ENCODE data around the gene RFX1.
"Not testable (repeated sequence)": the region's sequence is repeated elsewhere in the genome, so short reads cannot be mapped to it uniquely, and the experiment has no call there.

RFX1 gene

DNA sequence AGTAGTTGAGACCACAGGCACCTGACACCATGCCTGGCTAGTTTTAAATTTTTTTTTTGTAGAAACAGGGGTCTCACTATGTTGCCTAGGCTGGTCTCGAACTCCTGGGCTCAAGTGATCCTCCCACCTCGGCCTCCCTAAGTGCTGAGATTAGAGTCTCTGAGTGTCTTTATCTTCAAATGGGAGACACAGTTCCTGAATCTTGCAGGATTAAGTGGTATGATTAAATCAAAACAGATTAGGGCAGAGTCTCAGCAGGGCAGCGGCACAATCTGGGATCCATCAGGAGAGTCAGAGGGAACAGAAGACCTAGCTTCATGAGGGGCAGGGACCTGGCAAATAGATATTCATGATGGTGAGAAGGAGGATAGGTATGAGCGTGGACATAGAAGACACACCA, 22.8 kb upstream of the RFX1 start:
- Histone ChIP-seq H3K9me2 (replicated peaks; ENCODE audit: control insufficient read depth, low read length) (no peaks in the 10 kb centered on the region), H4K20me1 (ENCODE audit: control insufficient read depth, insufficient read depth, low read depth, low read length) (no peaks in the 10 kb centered on the region), H3K9me3 (ENCODE audit: control insufficient read depth, insufficient read depth, low read length) (no peaks in the 10 kb centered on the region), H3K4me2 (ENCODE audit: low read length) (peak overlapping the region; percentile 51), H3K27me3 (ENCODE audit: control insufficient read depth, low read length) (no peaks in the 10 kb centered on the region), H3F3A (ENCODE audit: control insufficient read depth, insufficient read depth) (peaks cover 14% of the 10 kb centered on the region), H3K79me2 (ENCODE audit: control insufficient read depth, low read length) (no peaks in the 10 kb centered on the region), H3K4me3 (ENCODE audit: low read length) (peak overlapping the region; percentile 24; the same call in 1 of the 2 replicates), H3K4me1 (ENCODE audit: control insufficient read depth, low read length) (peaks cover 51% of the 10 kb centered on the region), H3K27ac (ENCODE audit: low read depth, low read length) (peak overlapping the region; percentile 51), H3K36me3 (ENCODE audit: control insufficient read depth, low read length) (no peaks in the 10 kb centered on the region)
- TF ChIP-seq EZH2phosphoT487 (IDR thresholded peaks at IDR 0.05; ENCODE audit: borderline replicate concordance, low read length) (no peak), CTCF (IDR thresholded peaks at IDR 0.05; ENCODE audit: low read depth, low read length, poor library complexity, severe bottlenecking) (no peak)

GRCh38 chr19:14027856-14028450, 21.8 kb upstream of the RFX1 start, which contains the start of gene RLN3:
TSS of gene RLN3 (plus strand) at chr19:14028148. CDS start at chr19:14028205, 57 bp downstream.
- Histone ChIP-seq H3K4me3 (ENCODE audit: low read length) (peak within 1 kb of the TSS; percentile 24; the same call in 1 of the 2 replicates), H3K9me3 (ENCODE audit: control insufficient read depth, insufficient read depth, low read length) (no peaks in the 10 kb centered on the region), H3F3A (ENCODE audit: control insufficient read depth, insufficient read depth) (peaks cover 19% of the 10 kb centered on the region), H3K27me3 (ENCODE audit: control insufficient read depth, low read length) (no peaks in the 10 kb centered on the region), H3K4me1 (ENCODE audit: control insufficient read depth, low read length) (peaks cover 54% of the 10 kb centered on the region), H3K9me2 (replicated peaks; ENCODE audit: control insufficient read depth, low read length) (no peaks in the 10 kb centered on the region), H4K20me1 (ENCODE audit: control insufficient read depth, insufficient read depth, low read depth, low read length) (no peaks in the 10 kb centered on the region), H3K27ac (ENCODE audit: low read depth, low read length) (peak within 1 kb of the TSS; percentile 51), H3K79me2 (ENCODE audit: control insufficient read depth, low read length) (no peaks in the 10 kb centered on the region), H3K36me3 (ENCODE audit: control insufficient read depth, low read length) (no peaks in the 10 kb centered on the region), H3K4me2 (ENCODE audit: low read length) (peak within 1 kb of the TSS; percentile 51)
- no peak for TF ChIP-seq EZH2phosphoT487 (IDR thresholded peaks at IDR 0.05; ENCODE audit: borderline replicate concordance, low read length)
- TF ChIP-seq CTCF (IDR thresholded peaks at IDR 0.05; ENCODE audit: low read depth, low read length, poor library complexity, severe bottlenecking) = no peak

DNA sequence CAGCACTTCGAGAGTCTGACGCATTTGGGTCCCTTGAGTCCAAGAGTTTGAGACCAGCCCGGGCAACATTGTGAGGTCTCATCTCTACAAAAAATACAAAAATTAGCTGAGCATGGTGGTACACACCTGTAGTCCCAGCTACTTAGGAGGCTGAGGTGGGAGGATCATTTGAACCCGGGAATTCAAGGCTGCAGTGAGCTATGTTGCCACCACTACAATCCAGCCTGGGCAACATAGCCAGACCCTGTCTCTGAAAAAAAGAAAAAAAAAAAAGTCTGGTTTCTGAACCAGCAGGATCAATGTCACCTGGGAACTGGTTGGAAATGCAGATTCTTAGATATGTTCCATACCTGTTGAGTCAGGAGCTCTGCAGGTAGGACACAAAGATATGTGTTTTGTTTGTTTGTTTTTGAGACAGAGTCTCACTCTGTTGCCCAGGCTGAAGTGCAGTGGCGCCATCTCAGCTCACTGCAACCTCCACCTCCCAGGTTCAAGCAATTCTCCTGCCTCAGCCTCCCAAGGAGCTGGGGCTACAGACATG, 20.6 kb upstream of the RFX1 start:
- not testable (repeated sequence) for H3K4me2 ChIP-seq (ENCODE audit: low read length); H3K27me3 ChIP-seq (ENCODE audit: control insufficient read depth, low read length); H3K79me2 ChIP-seq (ENCODE audit: control insufficient read depth, low read length); H3K27ac ChIP-seq (ENCODE audit: low read depth, low read length); H3K9me2 ChIP-seq (replicated peaks; ENCODE audit: control insufficient read depth, low read length); H3K36me3 ChIP-seq (ENCODE audit: control insufficient read depth, low read length); H3K9me3 ChIP-seq (ENCODE audit: control insufficient read depth, insufficient read depth, low read length); H3K4me3 ChIP-seq (ENCODE audit: low read length); H4K20me1 ChIP-seq (ENCODE audit: control insufficient read depth, insufficient read depth, low read depth, low read length)
- Histone ChIP-seq H3F3A (ENCODE audit: control insufficient read depth, insufficient read depth) (peaks cover 19% of the 10 kb centered on the region), H3K4me1 (ENCODE audit: control insufficient read depth, low read length) (peaks cover 58% of the 10 kb centered on the region)

Measured in DOHH2 (cell line).